Activated T-cell treated with anti-CD3 and anti-CD28 coated beads for 24 hours (primary cell): Measurements from ENCODE around the gene BICRA.
"Not testable (repeated sequence)": the region's sequence is repeated elsewhere in the genome, so short reads cannot be mapped to it uniquely, and the experiment has no call there.

Experiments used
- DNase-seq: peaks from one replicate; pipeline ENCODE4 v3.0.0-alpha.2; 2020; ENCODE audit warnings: low read depth

Gene BICRA

DNA sequence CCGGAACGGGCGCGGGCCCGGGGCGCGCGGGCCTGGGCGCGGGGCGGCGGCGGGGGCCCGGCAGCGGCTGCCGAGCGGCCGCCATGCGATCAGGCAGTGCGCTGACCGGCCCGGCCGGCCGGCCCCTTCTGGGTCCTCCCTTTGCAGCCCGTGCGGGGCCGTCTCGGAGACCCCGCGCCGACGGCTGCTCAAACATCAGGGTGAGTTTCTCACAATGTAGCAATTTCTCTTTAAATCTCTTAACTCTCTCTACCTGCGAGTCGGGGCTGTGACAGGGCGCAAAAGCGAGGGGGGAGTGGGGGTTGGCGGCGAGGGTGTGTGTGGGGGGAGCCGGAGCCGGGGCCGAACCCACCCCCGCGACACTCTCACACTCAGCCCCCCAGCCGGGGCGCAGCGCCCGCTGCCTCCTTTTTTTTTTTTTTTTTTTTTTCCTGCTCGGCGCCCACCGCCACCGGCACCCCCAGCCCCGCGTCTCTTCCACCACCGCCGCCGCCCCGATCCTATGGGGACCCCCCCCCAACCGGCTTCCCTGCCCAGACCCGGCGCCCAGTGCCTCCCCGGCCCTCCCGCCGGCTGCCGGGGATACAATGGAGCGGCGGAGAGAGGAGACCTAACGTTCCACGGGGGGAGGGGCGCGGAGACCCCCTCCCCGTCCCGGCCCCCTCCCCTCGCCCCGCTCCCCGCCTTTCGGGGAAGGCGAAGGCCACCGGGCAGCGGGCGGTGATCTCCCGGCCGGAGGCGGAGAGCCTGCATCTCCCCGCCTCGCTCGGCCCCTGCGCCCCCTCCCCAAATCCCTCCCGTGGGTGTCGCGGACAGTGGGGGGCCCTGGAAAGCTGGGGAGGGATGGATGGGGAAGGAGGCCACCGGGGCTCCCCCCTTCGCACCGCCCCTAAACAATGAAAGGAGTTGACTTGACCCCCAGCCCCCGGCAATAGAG is at the start of gene BICRA:
BICRA (plus strand) TSS at position 166 of the 937 bp plus-strand sequence. CDS start 64,441 bp downstream, outside the sequence.
- peak; percentile 69 for DNase-seq

DNA sequence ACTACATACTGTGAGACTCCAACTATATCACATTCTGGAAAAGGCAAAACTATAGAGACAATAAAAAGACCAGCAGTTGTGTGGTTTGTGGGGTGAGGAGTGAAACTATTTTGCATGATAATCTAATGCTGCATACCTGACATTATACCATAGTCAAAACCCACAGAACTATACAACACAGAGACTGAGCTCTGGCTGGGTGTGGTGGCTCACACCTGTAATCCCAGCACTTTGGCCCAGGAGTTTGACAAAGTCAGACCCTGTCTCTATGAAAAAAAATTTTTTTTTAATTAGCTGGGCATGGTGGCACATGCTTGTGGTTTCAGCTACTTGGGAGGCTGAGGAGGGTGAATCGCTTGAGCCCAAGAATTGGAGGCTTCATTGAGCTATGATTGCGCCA is 47.9 kb upstream of the BICRA start:
- no peak for DNase-seq

DNA sequence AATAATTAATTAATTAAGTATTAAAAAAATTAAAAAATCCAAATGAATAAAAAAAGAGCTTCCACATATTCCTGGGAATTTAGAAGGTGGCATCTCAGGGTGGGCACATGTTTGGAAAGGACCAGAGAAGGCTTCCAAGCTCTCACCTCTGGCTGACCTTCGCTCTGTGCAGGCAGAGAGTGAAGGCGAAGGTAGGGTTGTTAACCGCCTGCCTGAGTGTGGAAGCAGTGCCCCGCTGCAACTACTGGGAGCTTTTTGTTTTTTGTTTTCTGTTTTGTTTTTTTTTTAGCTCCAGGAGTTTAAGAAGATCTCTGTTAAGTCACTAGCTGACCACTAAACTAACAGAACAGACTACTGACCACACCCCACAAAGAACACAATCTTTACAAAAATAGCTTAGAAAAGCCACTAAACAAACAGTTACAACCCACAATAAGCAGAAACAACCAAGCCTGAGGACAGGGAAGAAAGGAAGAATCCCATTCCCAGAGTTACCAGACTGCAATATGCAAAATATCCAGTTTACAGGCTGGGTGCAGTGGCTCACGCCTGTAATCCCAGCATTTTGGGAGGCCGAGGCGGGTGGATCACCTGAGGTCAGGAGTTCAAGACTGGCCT is 47.4 kb upstream of the BICRA start:
- no peak for DNase-seq

DNA sequence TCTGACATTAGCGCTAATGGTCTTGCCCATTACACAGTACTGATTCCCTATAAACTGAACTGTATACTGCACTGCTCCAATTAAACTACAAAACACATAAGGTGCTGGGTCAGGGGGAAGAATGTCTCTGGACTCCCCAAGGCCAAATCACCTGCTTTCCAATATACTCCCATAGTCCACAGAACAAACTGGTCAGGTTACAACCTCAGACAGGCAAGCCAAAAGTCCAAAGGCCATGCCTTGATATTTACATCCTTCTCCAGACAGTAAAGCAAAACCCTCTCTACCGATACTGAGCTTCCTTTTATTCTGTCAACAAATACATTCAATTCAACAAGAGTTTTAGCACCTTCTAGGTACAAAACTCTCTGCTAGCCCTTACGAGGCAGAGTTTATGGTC is 44.9 kb upstream of the BICRA start:
- DNase-seq = no peak

DNA sequence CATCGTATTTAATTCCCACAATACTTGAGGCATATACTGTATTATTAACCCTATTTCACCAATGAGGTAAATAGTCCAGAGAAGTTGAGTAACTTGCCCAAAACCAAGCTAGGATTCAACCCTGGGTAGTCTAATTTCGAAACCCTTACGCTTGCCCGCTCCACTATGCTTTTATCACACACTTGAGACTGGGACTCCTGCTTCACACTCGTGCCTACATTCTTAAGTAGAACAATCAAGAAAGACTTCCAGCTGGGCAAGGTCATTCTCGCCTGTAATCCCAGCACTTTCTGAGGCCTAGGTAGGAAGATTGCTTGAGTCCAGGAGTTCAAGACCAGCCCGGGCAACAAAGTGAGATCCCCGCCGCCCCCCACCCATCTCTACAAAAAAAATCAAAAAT is 39.6 kb upstream of the BICRA start:
- DNase-seq = no peak

DNA sequence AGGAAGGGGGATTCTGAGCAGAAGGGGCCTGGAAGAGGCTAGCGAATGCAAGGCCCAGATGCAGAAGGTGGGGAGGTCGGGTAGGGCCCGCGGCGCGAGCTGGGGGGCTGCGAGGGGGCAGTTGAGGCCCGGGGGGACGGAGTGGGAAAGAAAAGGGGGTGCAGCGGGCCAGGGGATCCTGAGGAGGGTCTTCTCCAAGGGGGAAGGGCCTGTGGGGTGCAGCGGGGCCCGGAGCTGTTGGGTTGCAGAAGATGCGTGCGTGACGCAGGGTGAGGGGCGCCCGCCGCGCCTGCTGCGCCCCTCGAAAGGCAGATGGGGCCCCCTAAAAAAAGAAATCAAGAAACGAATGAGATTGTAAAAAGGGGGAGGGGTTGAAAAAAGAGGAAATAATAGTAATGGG is 36.3 kb upstream of the BICRA start:
- DNase-seq = no peak

DNA sequence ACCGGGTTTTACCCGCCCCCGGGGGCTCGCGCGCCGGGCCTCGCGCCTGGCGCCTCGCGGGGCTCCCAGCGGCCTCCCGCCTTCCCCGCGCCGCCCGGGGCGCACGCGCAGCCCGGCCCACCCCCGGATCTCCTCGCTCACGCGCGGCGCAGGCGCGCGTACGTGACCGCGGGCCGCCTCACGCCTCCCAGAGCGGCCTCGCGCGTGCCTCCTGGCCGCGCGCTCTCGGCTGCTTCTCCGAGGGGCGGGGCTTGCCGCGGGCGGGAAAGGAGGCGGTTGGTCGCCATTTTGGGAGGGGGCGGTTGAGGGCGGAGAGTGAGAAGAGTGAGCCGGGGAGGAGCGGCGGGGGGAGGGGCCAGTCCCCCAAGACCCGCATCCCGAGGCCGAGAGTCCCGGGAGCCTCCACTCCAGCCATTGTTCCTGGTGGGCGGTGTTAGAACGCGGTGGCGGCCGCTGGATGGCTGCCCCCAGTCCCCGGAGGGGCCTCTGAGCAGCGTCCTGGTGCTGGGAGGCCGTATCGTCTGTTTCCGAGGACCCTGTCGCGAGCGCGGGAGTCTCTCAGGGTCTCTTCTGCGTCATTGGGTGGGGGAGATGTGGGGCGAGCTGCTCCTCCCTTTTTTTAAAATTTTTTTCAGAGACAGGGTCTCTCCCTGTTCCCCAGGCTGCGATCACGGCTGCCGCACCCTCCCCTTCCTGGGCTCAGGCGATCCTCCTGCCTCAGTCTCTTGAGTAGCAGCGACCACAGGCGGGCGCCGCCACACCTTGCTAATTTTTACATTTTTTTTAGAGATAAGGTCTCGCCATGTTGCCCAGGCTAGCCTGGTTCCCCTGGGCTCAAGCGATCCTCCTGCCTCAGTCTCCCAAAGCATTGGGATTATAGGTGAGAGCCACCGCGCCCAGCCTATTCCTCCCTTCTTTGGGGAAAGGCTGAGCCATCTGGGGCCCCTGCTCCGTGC is 35.6 kb upstream of the BICRA start, which contains the start of gene ZNF541:
ZNF541 (minus strand) TSS at position 78 of the 956 bp plus-strand sequence. CDS start 17,292 bp downstream, outside the sequence.
- peak; percentile 61 for DNase-seq

DNA sequence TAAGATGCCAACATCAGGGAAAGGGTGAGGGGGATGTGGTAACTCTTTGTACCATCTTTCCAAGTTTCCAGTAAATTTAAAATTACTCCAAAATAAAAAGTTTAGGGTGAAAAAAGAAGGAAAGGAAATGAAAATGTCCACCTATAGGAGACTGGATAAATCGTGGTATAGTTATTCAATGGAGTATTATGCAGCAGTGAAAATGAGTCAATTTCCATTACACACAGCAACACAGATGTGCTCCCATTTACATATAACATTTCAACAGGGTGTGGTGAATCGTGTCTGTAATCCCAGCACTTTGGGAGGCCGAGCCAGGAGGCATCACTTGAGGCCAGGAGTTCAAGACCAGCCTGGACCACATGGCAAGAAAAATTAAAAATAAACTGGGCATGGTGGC is 28.5 kb upstream of the BICRA start:
- DNase-seq = no peak

DNA sequence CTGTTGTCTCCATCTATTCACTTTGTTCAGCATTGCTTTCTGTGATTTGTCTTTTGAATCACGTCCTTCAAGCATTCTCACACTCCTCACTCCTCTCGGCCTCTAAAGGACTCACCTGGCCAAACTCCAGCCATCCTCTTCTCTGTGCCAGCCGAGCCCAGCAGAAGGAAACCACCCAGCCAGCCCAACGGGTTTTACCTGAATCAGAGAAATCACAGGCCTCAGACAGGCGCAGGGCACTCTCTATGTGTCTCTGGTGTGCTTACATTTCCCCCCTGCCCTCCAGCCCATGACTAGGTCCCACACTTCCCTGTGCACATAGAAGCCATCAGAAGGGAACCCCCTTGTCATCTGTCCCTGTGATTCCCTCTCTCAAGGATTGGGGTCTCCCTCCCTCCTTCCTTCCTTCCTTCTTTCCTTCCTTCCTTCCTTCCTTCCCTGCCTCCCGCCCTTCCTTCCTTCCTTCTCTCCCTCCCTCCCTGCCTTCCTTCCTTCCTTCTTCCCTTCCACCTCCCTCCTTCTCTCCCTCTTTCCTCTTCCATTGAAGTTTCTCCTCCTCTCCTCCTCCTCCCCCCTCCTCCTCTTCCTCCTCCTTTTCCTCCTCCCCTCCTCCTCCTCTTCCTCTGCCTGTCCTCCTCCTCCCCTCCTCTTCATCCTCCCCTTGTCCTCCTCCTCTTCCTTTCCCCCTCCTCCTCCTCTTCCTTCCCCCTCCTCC is 27.2 kb upstream of the BICRA start:
- no peak for DNase-seq

DNA sequence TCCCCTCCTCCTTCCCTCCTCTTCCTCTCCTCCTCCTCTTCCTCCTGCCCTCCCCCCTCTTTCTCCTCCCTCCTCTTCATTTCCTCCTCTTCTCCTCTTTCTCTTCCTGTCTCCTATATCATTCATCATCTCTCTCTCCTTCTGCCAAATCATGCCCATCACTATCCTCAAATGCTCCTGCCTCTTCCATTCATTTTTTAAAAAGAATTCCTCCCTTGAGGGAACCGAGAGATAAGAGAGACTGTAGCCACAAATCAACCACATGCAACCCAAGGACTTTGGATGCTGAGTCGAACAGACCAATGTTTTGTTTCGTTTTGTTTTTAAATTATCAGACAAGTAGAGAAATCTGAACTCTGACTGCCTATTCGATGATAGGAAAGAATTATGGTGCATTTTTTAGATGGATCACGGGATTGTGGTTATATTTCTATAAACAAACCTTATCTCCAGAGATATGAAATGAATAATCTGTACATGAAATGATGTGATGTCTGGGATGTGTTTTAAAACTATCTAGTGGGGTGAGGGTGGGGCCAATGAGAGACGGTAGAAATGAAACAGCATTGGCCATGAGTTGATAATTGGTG is 26.5 kb upstream of the BICRA start:
- DNase-seq = no peak

DNA sequence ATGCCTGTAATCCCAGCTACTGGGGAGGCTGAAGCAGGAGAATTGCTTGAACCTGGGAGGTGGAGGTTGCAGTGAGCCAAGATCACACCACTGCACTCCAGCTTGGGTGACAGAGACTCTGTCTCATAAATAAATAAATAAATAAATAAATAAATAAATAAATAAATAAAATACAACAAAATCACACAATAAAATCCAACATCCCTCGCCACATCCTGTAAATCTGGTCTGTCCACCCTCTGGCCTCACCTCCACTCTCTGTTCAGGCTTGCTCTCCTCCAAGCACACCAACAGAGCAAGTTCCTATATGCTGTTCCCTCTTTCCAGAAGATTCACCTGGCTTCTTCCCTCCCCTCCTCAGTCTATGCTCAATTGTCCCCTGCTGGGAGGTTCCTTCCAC is 25.8 kb upstream of the BICRA start:
- DNase-seq = not testable (repeated sequence)

DNA sequence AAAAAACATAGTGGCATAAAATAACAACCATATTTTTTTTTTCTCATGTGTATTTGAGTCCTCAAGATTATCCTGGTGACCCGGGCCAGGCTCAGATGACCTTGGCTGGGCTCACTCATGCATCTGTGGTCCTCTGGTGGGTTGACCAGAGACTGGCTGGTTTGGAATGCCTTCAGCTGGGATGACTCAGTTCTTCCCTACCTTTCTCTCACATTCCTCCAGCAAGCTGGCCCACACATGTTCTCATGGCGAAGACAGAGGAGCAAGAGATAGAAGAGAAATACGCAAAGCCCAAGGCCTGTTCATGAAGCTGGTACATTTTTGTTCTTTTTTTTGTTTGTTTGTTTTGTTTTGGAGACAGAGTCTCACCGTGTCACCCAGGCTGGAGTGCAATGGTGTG is 21.6 kb upstream of the BICRA start:
- no peak for DNase-seq

DNA sequence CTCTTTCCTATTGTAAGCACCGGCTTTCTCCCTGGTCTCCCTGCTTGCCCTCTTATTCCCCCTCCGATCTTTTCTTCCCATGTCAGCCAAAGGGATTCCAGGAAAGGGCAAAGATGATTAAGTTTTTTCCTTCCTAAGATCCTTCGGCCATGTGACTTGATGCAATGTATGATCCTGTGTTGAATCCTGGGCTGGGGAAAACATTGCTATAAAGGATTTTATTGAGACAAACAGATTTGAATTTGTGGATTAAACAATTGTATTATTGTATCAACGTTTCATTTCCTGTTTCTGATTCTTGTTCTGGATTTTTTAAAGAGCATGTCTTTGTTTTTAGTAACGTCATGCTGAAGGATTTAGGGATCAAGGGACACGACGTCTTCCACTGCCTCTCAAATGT is 19.1 kb upstream of the BICRA start:
- DNase-seq = no peak

DNA sequence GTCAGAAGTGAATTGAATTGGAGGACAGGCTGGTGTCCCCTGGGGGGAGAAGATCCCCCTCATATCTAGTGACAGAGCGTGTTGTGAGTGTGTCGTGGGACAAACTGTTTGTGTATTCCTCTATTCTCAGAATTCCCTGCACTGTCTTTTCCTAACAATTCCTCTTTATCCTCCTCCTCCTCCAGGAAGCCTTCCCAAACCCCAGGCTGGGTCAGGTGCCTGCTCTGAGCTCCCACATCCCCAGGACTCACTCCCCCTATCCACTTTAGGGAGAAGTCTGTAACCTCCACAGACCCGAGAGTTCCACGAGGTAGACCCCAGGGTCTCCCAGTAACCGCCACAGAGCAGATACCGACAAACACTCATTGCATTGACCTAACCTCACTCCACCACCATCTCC is 15.1 kb upstream of the BICRA start:
- DNase-seq = no peak

DNA sequence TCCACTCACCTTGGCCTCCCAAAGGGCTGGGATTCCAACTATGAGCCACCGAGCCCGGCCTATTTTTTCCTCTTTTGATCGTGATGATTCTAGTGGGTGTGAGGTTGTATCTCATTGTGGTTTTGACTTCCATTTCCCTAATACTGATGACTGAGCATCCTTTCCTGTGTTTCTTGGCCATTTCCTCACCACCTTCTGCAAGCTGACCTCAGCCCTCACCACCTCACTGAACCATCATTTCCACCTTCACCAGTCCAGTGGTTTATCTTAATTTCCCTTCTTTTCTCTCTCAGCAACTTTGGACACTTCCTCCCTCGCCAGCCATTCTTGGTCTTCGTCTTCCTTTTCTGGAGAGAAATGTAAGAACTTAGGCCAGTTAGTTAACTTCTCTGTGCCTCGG is 13.0 kb upstream of the BICRA start:
- DNase-seq = no peak

DNA sequence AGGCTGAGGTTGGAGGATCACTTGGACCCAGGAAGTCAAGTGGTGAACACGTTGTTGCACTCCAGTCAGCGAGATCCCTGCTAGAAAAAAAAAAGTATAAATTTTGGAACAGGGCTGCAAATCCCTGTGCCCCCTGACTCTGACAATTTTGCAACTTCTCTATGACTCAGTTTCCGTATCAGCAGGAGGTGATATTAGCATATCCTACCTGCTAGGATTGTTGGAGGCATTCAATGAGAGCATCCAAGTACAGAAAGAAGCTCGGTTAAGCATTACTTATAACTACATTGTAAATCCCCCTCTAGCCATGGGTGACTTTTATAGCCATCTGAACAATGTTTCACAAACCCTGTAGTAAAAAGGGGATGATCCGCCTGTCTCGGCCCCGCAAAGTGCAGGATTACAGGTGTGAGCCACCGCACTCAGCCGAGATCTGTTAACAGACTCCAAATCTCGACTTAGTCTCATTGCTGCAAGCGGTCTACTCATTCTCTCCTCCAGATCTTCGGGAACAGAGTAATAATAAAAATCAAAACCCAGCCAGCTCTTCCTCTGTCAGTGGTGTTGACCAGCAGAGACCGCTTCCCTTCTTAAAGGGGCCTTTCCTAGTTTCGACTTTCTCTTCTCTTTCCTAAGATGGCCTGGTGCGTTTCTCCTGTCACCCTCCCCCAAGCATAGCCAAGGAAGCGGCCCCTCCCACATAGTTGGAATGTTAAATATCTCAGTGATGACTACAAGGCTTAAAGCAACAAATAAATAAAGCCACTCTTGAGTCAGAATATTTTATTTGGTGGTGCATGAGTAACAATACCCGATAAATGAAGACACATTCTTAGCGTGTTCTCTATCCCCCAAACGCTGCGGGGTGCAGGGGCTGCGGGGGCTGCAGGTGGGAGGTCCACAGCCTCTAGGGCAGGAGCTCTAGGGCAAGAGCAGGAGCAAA is 10.3 kb upstream of the BICRA start:
- DNase-seq = no peak

DNA sequence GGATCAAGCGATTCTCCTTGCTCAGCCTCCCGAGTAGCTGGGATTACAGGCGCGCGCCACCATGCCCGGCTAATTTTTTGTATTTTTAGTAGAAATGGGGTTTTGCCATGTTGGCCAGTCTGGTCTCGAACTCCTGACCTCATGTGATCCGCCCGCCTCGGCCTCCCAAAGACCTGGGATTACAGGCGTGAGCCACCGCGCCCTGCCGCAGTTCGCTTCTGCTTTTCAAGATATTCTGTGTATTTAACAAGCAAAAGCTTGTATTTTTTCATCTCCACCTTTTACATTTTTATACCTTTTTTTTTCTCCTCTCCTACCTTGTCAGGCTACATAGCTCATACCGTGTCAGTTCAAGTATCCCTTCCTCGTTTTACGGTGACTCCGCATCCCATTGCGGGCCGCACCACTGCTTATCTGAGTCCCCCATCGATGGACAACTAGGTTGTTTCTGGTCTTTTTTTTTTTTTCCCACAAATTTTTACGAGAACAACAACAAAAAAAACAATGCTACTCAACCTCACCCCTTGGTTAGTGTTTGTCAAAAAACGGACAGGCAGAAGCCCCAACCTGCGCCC is 9.2 kb upstream of the BICRA start:
- not testable (repeated sequence) for DNase-seq

DNA sequence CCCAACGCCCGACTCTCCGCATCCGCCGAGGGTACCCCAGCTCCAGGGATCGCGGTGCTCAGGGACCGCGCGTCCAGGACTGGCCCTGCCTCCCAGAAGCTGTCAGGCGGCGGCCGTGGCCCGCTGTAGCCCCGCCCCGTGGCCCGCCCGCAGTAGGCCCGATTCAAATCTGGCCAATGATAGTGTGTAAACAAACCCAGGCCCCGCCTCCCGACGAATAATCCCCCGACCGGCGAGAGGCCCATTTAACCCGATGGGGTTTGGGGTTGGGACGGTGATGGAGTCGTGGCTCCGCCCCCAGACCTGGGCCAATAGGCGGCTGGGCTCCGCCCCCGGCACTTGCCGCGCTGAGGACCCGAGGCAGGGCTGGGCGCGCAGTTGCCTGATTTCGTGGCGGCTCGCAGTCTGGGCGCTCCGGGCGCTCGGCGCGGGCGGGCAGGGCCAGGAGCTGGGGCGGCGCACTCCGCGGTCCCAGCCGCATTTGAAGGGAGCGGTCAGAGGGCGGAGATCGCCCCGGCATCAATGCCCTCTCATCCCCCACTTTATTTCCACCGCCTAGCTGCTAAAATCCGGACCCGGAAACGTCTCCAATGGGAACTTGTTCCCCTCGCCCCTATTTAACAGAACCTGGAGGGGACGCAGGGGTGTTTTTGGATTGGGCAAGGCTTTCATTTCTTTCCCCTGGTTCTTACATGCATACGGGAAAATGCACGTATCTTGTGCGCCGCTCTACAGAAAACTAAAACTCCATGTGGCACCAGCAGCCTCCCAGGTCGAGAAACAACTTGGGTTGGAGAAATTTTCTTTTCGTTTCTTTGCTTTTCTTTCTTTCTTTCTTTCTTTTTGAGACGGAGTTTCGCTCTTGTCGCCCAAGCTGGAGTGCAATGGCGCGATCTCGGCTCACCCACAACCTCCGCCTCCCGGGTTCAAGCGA is 8.4 kb upstream of the BICRA start:
- peak; percentile 99 for DNase-seq
